Mononuclear cell (primary cell): Measurements from ENCODE around the gene RBFOX2. TPM values are rescaled to one million over a fixed set of nuclear protein-coding genes. Genes with fewer than 3 reads are reported as not detected.

Experiments used
- H3K27me3 ChIP-seq: 2 replicates; pipeline ENCODE4 v1.6.0; 2011; ENCODE audit warnings: low read length, control low read depth; ENCODE audit not compliant: insufficient read depth
- H3K4me1 ChIP-seq: 2 replicates; pipeline ENCODE4 v1.5.1; 2011; ENCODE audit warnings: mild to moderate bottlenecking, low read length, control low read depth; ENCODE audit not compliant: insufficient read depth
- H3K4me3 ChIP-seq: 2 replicates; pipeline ENCODE4 v1.5.1; 2011; ENCODE audit warnings: mild to moderate bottlenecking, low read length, moderate library complexity
- H3K9me3 ChIP-seq: 2 replicates; pipeline ENCODE4 v1.5.1; 2011; ENCODE audit warnings: low read depth, mild to moderate bottlenecking, control low read depth, low read length
- total RNA-seq: library from RNA; depleted of rRNA; stranded (reverse); fragments of >200 nt; gene quantifications from one replicate; pipeline ENCODE4 v1.2.3, GENCODE V29; 2012

Gene RBFOX2
- total RNA-seq, 1 donor = 0.42 TPM

- Histone ChIP-seq H3K4me1 (no peaks in the 10 kb centered on the region), H3K4me3 (no peak overlapping the region), H3K9me3 (no peaks in the 10 kb centered on the region), H3K27me3 (no peaks in the 10 kb centered on the region)
Measured at GRCh38 chr22:35734517-35734827, 294.2 kb downstream of the RBFOX2 start.

- Histone ChIP-seq H3K4me1 (no peaks in the 10 kb centered on the region), H3K4me3 (no peak overlapping the region), H3K27me3 (no peaks in the 10 kb centered on the region), H3K9me3 (no peaks in the 10 kb centered on the region)
Measured at GRCh38 chr22:35733791-35734516, 294.7 kb downstream of the RBFOX2 start.

- H3K4me3 ChIP-seq = no peak overlapping the region
- H3K9me3 ChIP-seq = no peaks in the 10 kb centered on the region
- H3K27me3 ChIP-seq = no peaks in the 10 kb centered on the region
- no peaks in the 10 kb centered on the region for H3K4me1 ChIP-seq
Measured at GRCh38 chr22:35733036-35733435, 295.6 kb downstream of the RBFOX2 start.

GRCh38 chr22:35732116-35732515 lies 296.5 kb downstream of the RBFOX2 start:
- H3K4me3 ChIP-seq = no peak overlapping the region
- no peaks in the 10 kb centered on the region for H3K27me3 ChIP-seq
- no peaks in the 10 kb centered on the region for H3K9me3 ChIP-seq
- no peaks in the 10 kb centered on the region for H3K4me1 ChIP-seq

GRCh38 chr22:35731321-35731720 lies 297.3 kb downstream of the RBFOX2 start:
- H3K9me3 ChIP-seq = no peaks in the 10 kb centered on the region
- H3K4me3 ChIP-seq = no peak overlapping the region
- H3K27me3 ChIP-seq = no peaks in the 10 kb centered on the region
- no peaks in the 10 kb centered on the region for H3K4me1 ChIP-seq

GRCh38 chr22:35729309-35729698 lies 299.3 kb downstream of the RBFOX2 start:
- no peaks in the 10 kb centered on the region for H3K4me1 ChIP-seq
- no peak overlapping the region for H3K4me3 ChIP-seq
- H3K27me3 ChIP-seq = no peaks in the 10 kb centered on the region
- no peaks in the 10 kb centered on the region for H3K9me3 ChIP-seq

- no peaks in the 10 kb centered on the region for H3K27me3 ChIP-seq
- H3K4me3 ChIP-seq = no peak overlapping the region
- H3K4me1 ChIP-seq = no peaks in the 10 kb centered on the region
- no peaks in the 10 kb centered on the region for H3K9me3 ChIP-seq
Measured at GRCh38 chr22:35728639-35729308, 299.9 kb downstream of the RBFOX2 start.

GRCh38 chr22:35727436-35727835 lies 301.2 kb downstream of the RBFOX2 start:
- H3K9me3 ChIP-seq = no peaks in the 10 kb centered on the region
- no peaks in the 10 kb centered on the region for H3K4me1 ChIP-seq
- H3K27me3 ChIP-seq = no peaks in the 10 kb centered on the region
- H3K4me3 ChIP-seq = no peak overlapping the region

GRCh38 chr22:35726933-35727332 lies 301.7 kb downstream of the RBFOX2 start:
- no peaks in the 10 kb centered on the region for H3K4me1 ChIP-seq
- H3K27me3 ChIP-seq = no peaks in the 10 kb centered on the region
- H3K9me3 ChIP-seq = no peaks in the 10 kb centered on the region
- H3K4me3 ChIP-seq = no peak overlapping the region

- no peak overlapping the region for H3K4me3 ChIP-seq
- no peaks in the 10 kb centered on the region for H3K4me1 ChIP-seq
- no peaks in the 10 kb centered on the region for H3K9me3 ChIP-seq
Measured at GRCh38 chr22:35726398-35726797, 302.2 kb downstream of the RBFOX2 start.

GRCh38 chr22:35725521-35725920 lies 303.1 kb downstream of the RBFOX2 start:
- H3K27me3 ChIP-seq = no peaks in the 10 kb centered on the region
- no peaks in the 10 kb centered on the region for H3K4me1 ChIP-seq
- H3K4me3 ChIP-seq = no peak overlapping the region
- no peaks in the 10 kb centered on the region for H3K9me3 ChIP-seq

More at GRCh38 chr22:35726398-35726797, 302.2 kb downstream of the RBFOX2 start:
- H3K27me3 ChIP-seq = no peaks in the 10 kb centered on the region

- Histone ChIP-seq H3K4me3 (no peak overlapping the region), H3K4me1 (no peaks in the 10 kb centered on the region), H3K27me3 (no peaks in the 10 kb centered on the region), H3K9me3 (no peaks in the 10 kb centered on the region)
Measured at GRCh38 chr22:35721960-35722359, 306.7 kb downstream of the RBFOX2 start.

- Histone ChIP-seq H3K27me3 (no peaks in the 10 kb centered on the region), H3K4me3 (no peak overlapping the region), H3K9me3 (no peaks in the 10 kb centered on the region), H3K4me1 (no peaks in the 10 kb centered on the region)
Measured at GRCh38 chr22:35719212-35719875, 309.3 kb downstream of the RBFOX2 start.

- Histone ChIP-seq H3K9me3 (no peaks in the 10 kb centered on the region), H3K27me3 (no peaks in the 10 kb centered on the region), H3K4me1 (no peaks in the 10 kb centered on the region), H3K4me3 (no peak within 1 kb of the TSS)
Measured at GRCh38 chr22:35717572-35717971, 311.1 kb downstream of the RBFOX2 start, which contains the start of gene APOL5. TSS of gene APOL5 (plus strand) at chr22:35717872. CDS start at chr22:35717872, 0 bp downstream.

- no peaks in the 10 kb centered on the region for H3K9me3 ChIP-seq
- no peaks in the 10 kb centered on the region for H3K27me3 ChIP-seq
- no peaks in the 10 kb centered on the region for H3K4me1 ChIP-seq
- H3K4me3 ChIP-seq = no peak overlapping the region
Measured at GRCh38 chr22:35712672-35713071, 316.0 kb downstream of the RBFOX2 start.
